ENCODE measurements around the gene SF3B3. TPM values are rescaled to one million over a fixed set of nuclear protein-coding genes. Genes with fewer than 3 reads are reported as not detected.

The SF3B3 gene
- total RNA-seq, 3 donors from 2014 or later, result 80.2 to 147 (median 133) TPM

DNA sequence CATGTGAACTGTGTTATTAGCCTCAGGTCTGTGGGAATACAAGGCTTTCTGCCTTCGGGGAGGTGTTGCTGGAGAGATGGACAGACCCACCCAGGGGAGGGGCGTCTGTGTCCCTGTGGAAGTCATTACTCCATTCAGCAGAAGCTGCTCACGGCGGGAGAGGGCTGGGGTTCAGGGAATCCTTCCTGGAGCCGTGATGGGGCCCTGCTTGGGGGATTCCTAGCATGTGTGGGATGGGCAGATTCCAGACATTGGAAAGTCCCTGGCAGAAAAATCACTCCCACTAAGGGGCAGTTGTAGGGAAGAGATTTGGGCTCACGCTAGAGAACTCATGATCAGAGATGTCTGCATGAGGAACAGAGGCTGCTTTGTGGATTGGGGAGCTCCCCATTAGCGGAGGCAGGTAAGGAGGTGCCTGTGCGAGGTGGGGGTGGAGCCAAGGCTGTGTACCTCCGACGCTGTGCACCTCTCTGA is 66.4 kb downstream of the SF3B3 start:
- Histone ChIP-seq H3K4me1 (peaks cover 8 to 26% of the 10 kb centered on the region in 2 donors), H3K36me3 (no peaks in the 10 kb centered on the region), H3K27me3 (no peaks in the 10 kb centered on the region), H3K4me3 (peak overlapping the region in 2 of 3 donors; percentile 21 to 50), H3K27ac (peak overlapping the region; percentile 93 to 95), H3K9me3 (no peaks in the 10 kb centered on the region)
- intact Hi-C loops (cut with DNase I; ENCODE audit: low total_unique reads), result no loop called here
- TF ChIP-seq POLR2A (IDR thresholded peaks at IDR 0.05) (no peak), POLR2AphosphoS5 (IDR thresholded peaks at IDR 0.05) (peak in 2 of 3 donors; percentile 7 to 29)
- TF ChIP-seq, protein P1, sequence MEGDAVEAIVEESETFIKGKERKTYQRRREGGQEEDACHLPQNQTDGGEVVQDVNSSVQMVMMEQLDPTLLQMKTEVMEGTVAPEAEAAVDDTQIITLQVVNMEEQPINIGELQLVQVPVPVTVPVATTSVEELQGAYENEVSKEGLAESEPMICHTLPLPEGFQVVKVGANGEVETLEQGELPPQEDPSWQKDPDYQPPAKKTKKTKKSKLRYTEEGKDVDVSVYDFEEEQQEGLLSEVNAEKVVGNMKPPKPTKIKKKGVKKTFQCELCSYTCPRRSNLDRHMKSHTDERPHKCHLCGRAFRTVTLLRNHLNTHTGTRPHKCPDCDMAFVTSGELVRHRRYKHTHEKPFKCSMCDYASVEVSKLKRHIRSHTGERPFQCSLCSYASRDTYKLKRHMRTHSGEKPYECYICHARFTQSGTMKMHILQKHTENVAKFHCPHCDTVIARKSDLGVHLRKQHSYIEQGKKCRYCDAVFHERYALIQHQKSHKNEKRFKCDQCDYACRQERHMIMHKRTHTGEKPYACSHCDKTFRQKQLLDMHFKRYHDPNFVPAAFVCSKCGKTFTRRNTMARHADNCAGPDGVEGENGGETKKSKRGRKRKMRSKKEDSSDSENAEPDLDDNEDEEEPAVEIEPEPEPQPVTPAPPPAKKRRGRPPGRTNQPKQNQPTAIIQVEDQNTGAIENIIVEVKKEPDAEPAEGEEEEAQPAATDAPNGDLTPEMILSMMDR (IDR thresholded peaks at IDR 0.05), result no peak
- DNase-seq (ENCODE audit: low spot score in 2 of 2), result peak in 1 of 2 donors; percentile 75

GRCh38 chr16:70590722-70591415 is 67.3 kb downstream of the SF3B3 start:
- no peaks in the 10 kb centered on the region for H3K36me3 ChIP-seq
- no peaks in the 10 kb centered on the region for H3K27me3 ChIP-seq
- H3K9me3 ChIP-seq, result no peaks in the 10 kb centered on the region
- H3K4me3 ChIP-seq, result peak overlapping the region in 2 of 3 donors; percentile 21 to 50
- no peak for TF ChIP-seq POLR2A (IDR thresholded peaks at IDR 0.05)
- TF ChIP-seq, protein P1 (IDR thresholded peaks at IDR 0.05), result no peak
- no peak for TF ChIP-seq POLR2AphosphoS5 (IDR thresholded peaks at IDR 0.05)
- H3K4me1 ChIP-seq, result peaks cover 8 to 26% of the 10 kb centered on the region in 2 donors
- intact Hi-C loops (cut with DNase I; ENCODE audit: low total_unique reads), result no loop called here
- no peak for DNase-seq (ENCODE audit: low spot score in 2 of 2)
- H3K27ac ChIP-seq, result peak overlapping the region; percentile 93 to 95

DNA sequence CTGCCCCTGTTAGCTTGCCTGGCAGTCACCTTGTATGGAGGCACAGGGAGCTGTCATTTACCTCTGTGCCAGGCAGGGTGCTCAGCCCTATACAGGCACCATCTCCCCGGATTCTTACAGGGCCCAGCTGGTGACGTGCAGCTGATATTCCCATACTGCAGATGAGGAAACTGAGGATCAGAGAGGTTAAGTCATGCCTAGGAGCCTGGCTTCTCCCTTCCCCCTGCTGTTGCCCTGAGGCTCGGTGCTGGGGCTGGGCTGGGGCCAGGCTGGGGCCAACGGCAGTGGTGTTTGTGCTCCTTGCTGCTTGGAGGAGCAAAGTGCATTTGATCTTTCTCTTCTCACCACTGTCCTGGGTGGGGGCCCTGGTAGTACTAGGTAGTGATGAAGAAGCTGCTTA is 68.0 kb downstream of the SF3B3 start:
- Histone ChIP-seq H3K4me3 (no peak overlapping the region), H3K9me3 (no peaks in the 10 kb centered on the region), H3K27me3 (no peaks in the 10 kb centered on the region), H3K4me1 (peaks cover 8 to 26% of the 10 kb centered on the region in 2 donors), H3K27ac (peak overlapping the region; percentile 93 to 95), H3K36me3 (no peaks in the 10 kb centered on the region)
- TF ChIP-seq, protein P1 (IDR thresholded peaks at IDR 0.05), result no peak
- TF ChIP-seq POLR2AphosphoS5 (IDR thresholded peaks at IDR 0.05) (no peak), POLR2A (IDR thresholded peaks at IDR 0.05) (no peak)
- no peak for DNase-seq (ENCODE audit: low spot score in 2 of 2)
- intact Hi-C loops (cut with DNase I; ENCODE audit: low total_unique reads), result no loop called here

DNA sequence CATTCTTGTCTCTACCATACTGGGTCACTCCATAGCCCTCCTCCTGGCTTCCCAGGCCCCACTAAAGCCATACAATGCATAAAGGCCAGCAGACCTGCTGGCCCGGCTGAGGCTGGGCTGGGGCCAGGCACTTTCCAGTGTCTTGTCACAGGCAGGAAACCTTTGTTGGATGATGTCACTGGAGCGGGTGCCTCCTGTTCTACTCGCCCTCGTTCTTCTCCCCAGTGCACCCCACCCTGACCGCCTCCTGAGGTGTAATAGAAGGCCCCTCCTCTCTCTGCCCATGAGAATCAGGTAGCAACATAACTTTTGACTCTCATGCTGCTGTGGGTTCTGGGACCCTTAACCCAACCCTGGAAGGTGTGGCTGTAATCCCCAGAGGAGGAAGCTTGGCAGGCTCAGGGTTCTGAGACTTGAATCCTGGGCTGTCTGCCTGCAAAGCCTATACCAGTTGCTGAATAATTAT is 68.5 kb downstream of the SF3B3 start:
- H3K36me3 ChIP-seq, result no peaks in the 10 kb centered on the region
- H3K9me3 ChIP-seq, result no peaks in the 10 kb centered on the region
- DNase-seq (ENCODE audit: low spot score in 2 of 2), result peak in 1 of 2 donors; percentile 81
- TF ChIP-seq POLR2AphosphoS5 (IDR thresholded peaks at IDR 0.05), result peak in 1 of 3 donors; percentile 23
- TF ChIP-seq POLR2A (IDR thresholded peaks at IDR 0.05), result no peak
- H3K27me3 ChIP-seq, result no peaks in the 10 kb centered on the region
- H3K4me3 ChIP-seq, result peak overlapping the region in 1 of 3 donors; percentile 22
- intact Hi-C loops (cut with DNase I; ENCODE audit: low total_unique reads), result no loop called here
- peak overlapping the region; percentile 93 to 95 for H3K27ac ChIP-seq
- peaks cover 8 to 26% of the 10 kb centered on the region in 2 donors for H3K4me1 ChIP-seq

GRCh38 chr16:70593544-70593943 is 69.9 kb downstream of the SF3B3 start:
- H3K9me3 ChIP-seq, result no peaks in the 10 kb centered on the region
- no peak overlapping the region for H3K4me3 ChIP-seq
- TF ChIP-seq POLR2AphosphoS5 (IDR thresholded peaks at IDR 0.05) (no peak), POLR2A (IDR thresholded peaks at IDR 0.05) (no peak)
- TF ChIP-seq, protein P1 (IDR thresholded peaks at IDR 0.05), result no peak
- intact Hi-C loops (cut with DNase I; ENCODE audit: low total_unique reads), result no loop called here
- H3K36me3 ChIP-seq, result no peaks in the 10 kb centered on the region
- no peak for DNase-seq (ENCODE audit: low spot score in 2 of 2)
- peak overlapping the region in 1 of 2 donors; percentile 74 for H3K27ac ChIP-seq
- H3K27me3 ChIP-seq, result no peaks in the 10 kb centered on the region
- H3K4me1 ChIP-seq, result peaks cover 8 to 26% of the 10 kb centered on the region in 2 donors
